Measurements from ENCODE around the gene CIAO2B. TPM values are rescaled to one million over a fixed set of nuclear protein-coding genes. Genes with fewer than 3 reads are reported as not detected.

Gene CIAO2B
- total and polyA plus RNA-seq, 3 experiments from 2014 or later: 132 to 176 (median 164) TPM

DNA sequence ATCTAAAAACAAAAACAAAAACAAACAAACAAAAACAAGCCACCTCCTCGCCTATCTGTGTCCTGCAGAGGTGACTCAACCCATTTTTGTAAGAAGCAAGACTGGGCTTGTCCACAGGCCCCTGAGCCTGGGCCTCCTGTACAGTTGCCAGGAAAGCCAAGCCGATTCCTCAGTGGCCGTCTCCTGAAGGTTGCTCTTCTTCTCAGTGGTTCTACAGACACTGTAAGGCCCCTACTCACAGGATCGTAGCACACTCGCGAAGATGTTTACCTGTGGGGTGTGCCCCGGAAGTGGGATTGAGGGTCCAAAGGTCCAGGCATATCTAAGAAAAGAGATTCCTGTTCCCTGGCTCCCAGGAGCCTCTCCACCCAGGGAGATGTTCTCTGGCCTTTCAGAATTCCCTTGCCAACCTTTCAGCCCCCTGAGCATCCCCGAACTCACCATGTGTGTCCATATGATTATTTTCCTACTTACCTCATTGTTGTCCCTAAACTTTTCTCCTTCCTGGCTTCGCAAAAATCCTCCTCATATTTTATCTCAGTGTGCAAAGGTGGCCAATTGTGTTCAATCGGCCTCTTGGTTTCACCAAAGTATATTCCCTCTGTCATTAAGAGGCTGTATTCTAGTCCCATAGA is 19.4 kb upstream of the CIAO2B start:
- H3K4me3 ChIP-seq (ENCODE audit: low read length): no peak overlapping the region
- ChIA-PET CTCF (interaction anchor here (0.7 to 2.4 kb wide), 12 partner anchors 10 to 245 kb away, joined by 3 to 6 read pairs (median 4); no protein-coding TSS in a partner anchor), POLR2A (interaction anchor here (1.1 kb wide), 1 partner anchor 10 kb away, joined by 3 read pairs; no protein-coding TSS in a partner anchor)
- H3K27me3 ChIP-seq (ENCODE audit: insufficient read depth, low read length, poor library complexity, severe bottlenecking): peaks cover 16% of the 10 kb centered on the region
- H3K9me3 ChIP-seq (ENCODE audit: low read length): no peaks in the 10 kb centered on the region
- H3K4me1 Mint-ChIP-seq: peaks cover 0 to 11% (median 4%) of the 10 kb centered on the region in 3 donors
- peaks cover 0 to 4% (median 0%) of the 10 kb centered on the region in 5 donors for H3K9me3 Mint-ChIP-seq
- peaks cover 0 to 11% (median 0%) of the 10 kb centered on the region in 3 donors for H3K36me3 Mint-ChIP-seq
- H3K27me3 Mint-ChIP-seq: peaks cover 29 to 48% of the 10 kb centered on the region in 2 donors
- H3K36me3 ChIP-seq (ENCODE audit: insufficient read depth, low read length): no peaks in the 10 kb centered on the region
- peak overlapping the region in 1 of 7 donors; percentile 11 for H3K4me3 Mint-ChIP-seq
- peak overlapping the region in 1 of 8 donors; percentile 40 for H3K27ac Mint-ChIP-seq
- no peak for DNase-seq
- H3K4me1 ChIP-seq (ENCODE audit: insufficient read depth, low read length): peaks cover 3% of the 10 kb centered on the region
- H3K27ac ChIP-seq (ENCODE audit: low read depth, low read length): no peak overlapping the region

GRCh38 chr16:66952430-66953110 is 18.4 kb upstream of the CIAO2B start:
- Histone ChIP-seq H3K27me3 (ENCODE audit: insufficient read depth, low read length, poor library complexity, severe bottlenecking) (peaks cover 16% of the 10 kb centered on the region), H3K9me3 (ENCODE audit: low read length) (no peaks in the 10 kb centered on the region), H3K4me1 (ENCODE audit: insufficient read depth, low read length) (peaks cover 7% of the 10 kb centered on the region), H3K4me3 (ENCODE audit: low read length) (no peak overlapping the region), H3K27ac (ENCODE audit: low read depth, low read length) (no peak overlapping the region), H3K36me3 (ENCODE audit: insufficient read depth, low read length) (no peaks in the 10 kb centered on the region)
- ChIA-PET POLR2A (interaction anchor here (1.1 kb wide), 1 partner anchor 9 kb away, joined by 3 read pairs; no protein-coding TSS in a partner anchor), CTCF (interaction anchor here (1.1 to 2.4 kb wide), 4 partner anchors 13 to 203 kb away, joined by 4 to 6 read pairs (median 5); no protein-coding TSS in a partner anchor)
- no peak for DNase-seq
- H3K4me1 Mint-ChIP-seq: peaks cover 6 to 19% (median 10%) of the 10 kb centered on the region in 3 donors
- peaks cover 0 to 11% (median 0%) of the 10 kb centered on the region in 3 donors for H3K36me3 Mint-ChIP-seq
- H3K27me3 Mint-ChIP-seq: peaks cover 26 to 53% of the 10 kb centered on the region in 2 donors
- no peak overlapping the region for H3K27ac Mint-ChIP-seq
- peaks cover 0 to 4% (median 0%) of the 10 kb centered on the region in 5 donors for H3K9me3 Mint-ChIP-seq
- no peak overlapping the region for H3K4me3 Mint-ChIP-seq

GRCh38 chr16:66950971-66951790 is 17.0 kb upstream of the CIAO2B start:
- peak overlapping the region in 1 of 7 donors; percentile 29 for H3K4me3 Mint-ChIP-seq
- H3K9me3 ChIP-seq (ENCODE audit: low read length): no peaks in the 10 kb centered on the region
- peaks cover 13 to 25% (median 18%) of the 10 kb centered on the region in 3 donors for H3K4me1 Mint-ChIP-seq
- H3K9me3 Mint-ChIP-seq: peaks cover 0 to 4% (median 0%) of the 10 kb centered on the region in 5 donors
- H3K36me3 ChIP-seq (ENCODE audit: insufficient read depth, low read length): no peaks in the 10 kb centered on the region
- H3K36me3 Mint-ChIP-seq: peaks cover 0 to 11% (median 0%) of the 10 kb centered on the region in 3 donors
- peak overlapping the region in 1 of 8 donors; percentile 42 for H3K27ac Mint-ChIP-seq
- ChIA-PET CTCF (interaction anchor here (0.7 to 2.0 kb wide), 2 partner anchors 152 to 205 kb away, joined by 3 to 6 read pairs; no protein-coding TSS in a partner anchor), POLR2A (no interaction called here)
- H3K27me3 ChIP-seq (ENCODE audit: insufficient read depth, low read length, poor library complexity, severe bottlenecking): peaks cover 16% of the 10 kb centered on the region
- H3K4me1 ChIP-seq (ENCODE audit: insufficient read depth, low read length): peaks cover 7% of the 10 kb centered on the region
- no peak for DNase-seq
- H3K27ac ChIP-seq (ENCODE audit: low read depth, low read length): no peak overlapping the region
- peaks cover 26 to 52% of the 10 kb centered on the region in 2 donors for H3K27me3 Mint-ChIP-seq
- H3K4me3 ChIP-seq (ENCODE audit: low read length): no peak overlapping the region

- H3K27ac Mint-ChIP-seq: no peak overlapping the region
- POLR2A ChIA-PET: no interaction called here
- H3K27me3 ChIP-seq (ENCODE audit: insufficient read depth, low read length, poor library complexity, severe bottlenecking): peaks cover 16% of the 10 kb centered on the region
- H3K9me3 Mint-ChIP-seq: peaks cover 0 to 4% (median 0%) of the 10 kb centered on the region in 5 donors
- peaks cover 7% of the 10 kb centered on the region for H3K4me1 ChIP-seq (ENCODE audit: insufficient read depth, low read length)
- no peaks in the 10 kb centered on the region for H3K36me3 ChIP-seq (ENCODE audit: insufficient read depth, low read length)
- H3K9me3 ChIP-seq (ENCODE audit: low read length): no peaks in the 10 kb centered on the region
- H3K4me1 Mint-ChIP-seq: peaks cover 13 to 25% (median 18%) of the 10 kb centered on the region in 3 donors
- peaks cover 26 to 49% of the 10 kb centered on the region in 2 donors for H3K27me3 Mint-ChIP-seq
- peaks cover 0 to 11% (median 0%) of the 10 kb centered on the region in 3 donors for H3K36me3 Mint-ChIP-seq
- H3K27ac ChIP-seq (ENCODE audit: low read depth, low read length): no peak overlapping the region
- no peak overlapping the region for H3K4me3 ChIP-seq (ENCODE audit: low read length)
- DNase-seq: no peak
- peak overlapping the region in 1 of 7 donors; percentile 29 for H3K4me3 Mint-ChIP-seq
- CTCF ChIA-PET: interaction anchor here (1.1 to 1.6 kb wide), 2 partner anchors 9 to 235 kb away, joined by 3 to 4 read pairs; no protein-coding TSS in a partner anchor
These were observed 16.2 kb upstream of the CIAO2B start for GRCh38 chr16:66950437-66950836.

DNA sequence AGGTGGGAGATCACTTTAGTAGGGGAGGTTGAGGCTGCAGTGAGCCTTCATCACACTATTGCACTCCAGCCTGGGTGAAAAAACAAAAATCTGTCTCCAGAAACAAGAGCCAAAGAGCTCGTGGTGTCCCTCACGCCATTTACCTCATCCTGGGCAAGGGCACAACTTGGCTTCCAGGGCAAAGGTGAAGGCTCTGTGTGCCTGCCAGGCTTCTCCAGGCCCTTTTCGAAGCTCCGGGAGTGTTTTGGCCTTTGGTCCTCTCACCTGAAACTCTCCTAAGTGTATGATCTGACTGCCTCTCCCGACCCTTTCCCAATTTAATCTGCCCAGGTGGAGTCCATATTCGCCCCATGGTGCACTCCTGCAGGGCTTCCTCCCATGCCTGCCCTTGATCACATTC is 15.3 kb upstream of the CIAO2B start:
- ChIA-PET CTCF (interaction anchor here (1.1 to 1.6 kb wide), 3 partner anchors 10 to 236 kb away, joined by 3 to 4 read pairs (median 3); no protein-coding TSS in a partner anchor), POLR2A (no interaction called here)
- H3K27ac ChIP-seq (ENCODE audit: low read depth, low read length): no peak overlapping the region
- peak overlapping the region in 4 of 7 donors; percentile 35 to 69 (median 44) for H3K4me3 Mint-ChIP-seq
- peaks cover 13 to 25% (median 18%) of the 10 kb centered on the region in 3 donors for H3K4me1 Mint-ChIP-seq
- H3K27me3 ChIP-seq (ENCODE audit: insufficient read depth, low read length, poor library complexity, severe bottlenecking): peaks cover 16% of the 10 kb centered on the region
- H3K9me3 ChIP-seq (ENCODE audit: low read length): no peaks in the 10 kb centered on the region
- peaks cover 0 to 11% (median 0%) of the 10 kb centered on the region in 3 donors for H3K36me3 Mint-ChIP-seq
- H3K27ac Mint-ChIP-seq: no peak overlapping the region
- no peak overlapping the region for H3K4me3 ChIP-seq (ENCODE audit: low read length)
- no peak for DNase-seq
- H3K4me1 ChIP-seq (ENCODE audit: insufficient read depth, low read length): peaks cover 7% of the 10 kb centered on the region
- H3K36me3 ChIP-seq (ENCODE audit: insufficient read depth, low read length): no peaks in the 10 kb centered on the region
- H3K27me3 Mint-ChIP-seq: peaks cover 26 to 49% of the 10 kb centered on the region in 2 donors
- peaks cover 0 to 4% (median 0%) of the 10 kb centered on the region in 5 donors for H3K9me3 Mint-ChIP-seq

DNA sequence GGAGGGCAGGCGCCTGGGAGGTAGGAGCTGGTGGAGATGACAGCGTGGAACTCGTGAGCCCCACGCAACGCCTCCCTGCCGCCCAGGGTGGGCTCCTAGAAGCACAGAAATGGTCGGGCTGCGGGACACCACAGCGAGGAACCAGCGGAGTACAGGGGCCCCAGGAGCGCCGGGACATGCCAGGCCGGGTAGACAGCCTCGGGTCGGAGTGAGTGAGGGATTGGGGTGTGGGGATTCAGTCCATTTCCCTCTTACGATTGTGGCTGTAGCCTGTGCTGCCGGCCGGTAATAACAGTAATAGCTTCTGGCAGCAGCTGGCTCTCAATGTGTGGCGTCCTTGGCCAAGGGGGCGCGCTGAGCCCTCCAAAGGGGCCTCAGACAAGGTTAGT is 14.6 kb upstream of the CIAO2B start:
- Histone ChIP-seq H3K4me3 (ENCODE audit: low read length) (peak overlapping the region; percentile 46), H3K27ac (ENCODE audit: low read depth, low read length) (no peak overlapping the region), H3K9me3 (ENCODE audit: low read length) (no peaks in the 10 kb centered on the region), H3K27me3 (ENCODE audit: insufficient read depth, low read length, poor library complexity, severe bottlenecking) (peaks cover 16% of the 10 kb centered on the region), H3K36me3 (ENCODE audit: insufficient read depth, low read length) (no peaks in the 10 kb centered on the region), H3K4me1 (ENCODE audit: insufficient read depth, low read length) (peaks cover 7% of the 10 kb centered on the region)
- ChIA-PET CTCF (interaction anchor here (1.2 to 1.6 kb wide), 2 partner anchors 207 to 237 kb away, joined by 3 to 4 read pairs; no protein-coding TSS in a partner anchor), POLR2A (no interaction called here)
- Mint-ChIP-seq H3K9me3 (peaks cover 0 to 4% (median 0%) of the 10 kb centered on the region in 5 donors), H3K36me3 (peaks cover 0 to 8% (median 3%) of the 10 kb centered on the region in 3 donors), H3K27ac (no peak overlapping the region), H3K4me1 (peaks cover 13 to 25% (median 16%) of the 10 kb centered on the region in 3 donors), H3K27me3 (peaks cover 23 to 45% of the 10 kb centered on the region in 2 donors), H3K4me3 (peak overlapping the region; percentile 85 to 93 (median 91))
- no peak for DNase-seq

- ChIA-PET POLR2A (interaction anchor here (0.8 kb wide), 1 partner anchor 572 kb away, joined by 3 read pairs; no protein-coding TSS in a partner anchor), CTCF (no interaction called here)
- H3K4me1 ChIP-seq (ENCODE audit: insufficient read depth, low read length): peaks cover 7% of the 10 kb centered on the region
- Mint-ChIP-seq H3K27ac (peak overlapping the region in 4 of 8 donors; percentile 29 to 79 (median 42)), H3K27me3 (peaks cover 22 to 42% of the 10 kb centered on the region in 2 donors), H3K36me3 (peaks cover 0 to 8% (median 6%) of the 10 kb centered on the region in 3 donors), H3K4me3 (peak overlapping the region; percentile 85 to 93 (median 91)), H3K9me3 (peaks cover 0 to 4% (median 0%) of the 10 kb centered on the region in 5 donors), H3K4me1 (peaks cover 13 to 25% (median 15%) of the 10 kb centered on the region in 3 donors)
- peak overlapping the region; percentile 46 for H3K4me3 ChIP-seq (ENCODE audit: low read length)
- H3K9me3 ChIP-seq (ENCODE audit: low read length): no peaks in the 10 kb centered on the region
- H3K27ac ChIP-seq (ENCODE audit: low read depth, low read length): no peak overlapping the region
- peak in 1 of 5 donors; percentile 19 for DNase-seq
- peaks cover under 1% of the 10 kb centered on the region for H3K36me3 ChIP-seq (ENCODE audit: insufficient read depth, low read length)
- H3K27me3 ChIP-seq (ENCODE audit: insufficient read depth, low read length, poor library complexity, severe bottlenecking): peaks cover 16% of the 10 kb centered on the region
These were observed 14.1 kb upstream of the CIAO2B start for GRCh38 chr16:66948134-66948836.
